HG03280 (cell line): Measurements from ENCODE around the gene METTL9.
"Not testable (repeated sequence)": the region's sequence is repeated elsewhere in the genome, so short reads cannot be mapped to it uniquely, and the experiment has no call there.

ENCODE experiments used
- ATAC-seq: cut with Tn5 transposase; IDR thresholded peaks from one replicate; pipeline ENCODE4 v1.9.1; 2021; ENCODE audit warnings: mild to moderate bottlenecking, moderate library complexity; ENCODE audit not compliant: unreplicated experiment

Gene METTL9

DNA sequence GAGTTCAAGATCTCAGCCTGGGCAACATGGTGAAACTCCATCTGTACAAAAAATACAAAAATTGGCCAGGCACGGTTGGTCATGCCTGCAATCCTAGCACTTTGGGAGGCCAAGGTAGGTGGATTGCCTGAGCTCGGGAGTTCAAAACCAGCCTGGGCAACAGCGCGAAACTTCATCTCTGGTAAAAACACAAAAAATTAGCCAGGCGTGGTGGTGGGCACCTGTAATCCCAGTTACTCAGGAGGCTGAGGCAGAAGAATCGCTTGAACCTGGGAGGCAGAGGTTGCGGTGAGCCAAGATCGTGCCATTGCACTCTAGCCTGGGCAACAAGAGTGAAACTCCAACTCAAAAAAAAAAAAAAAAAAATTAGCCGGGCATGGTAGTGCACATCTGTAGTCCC is 25.9 kb upstream of the METTL9 start:
- not testable (repeated sequence) for ATAC-seq

DNA sequence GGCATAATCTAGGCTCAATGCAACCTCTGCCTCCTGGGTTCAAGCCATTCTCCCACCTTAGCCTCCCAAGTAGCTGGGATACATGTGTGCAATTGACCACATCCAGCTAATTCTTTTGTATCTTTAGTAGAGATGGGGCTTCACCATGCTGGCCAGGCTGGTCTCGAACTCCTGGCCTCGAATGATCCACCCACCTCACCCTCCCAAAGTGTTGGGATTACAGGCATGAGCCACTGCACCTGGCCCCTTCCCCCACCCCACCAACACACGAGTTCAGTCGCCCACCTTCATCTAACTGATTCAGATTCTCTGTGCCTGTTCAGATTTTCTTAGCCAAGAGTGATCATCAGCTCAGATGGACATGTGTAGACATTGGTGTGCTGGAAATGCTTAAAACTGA is 25.0 kb upstream of the METTL9 start:
- ATAC-seq = no peak

DNA sequence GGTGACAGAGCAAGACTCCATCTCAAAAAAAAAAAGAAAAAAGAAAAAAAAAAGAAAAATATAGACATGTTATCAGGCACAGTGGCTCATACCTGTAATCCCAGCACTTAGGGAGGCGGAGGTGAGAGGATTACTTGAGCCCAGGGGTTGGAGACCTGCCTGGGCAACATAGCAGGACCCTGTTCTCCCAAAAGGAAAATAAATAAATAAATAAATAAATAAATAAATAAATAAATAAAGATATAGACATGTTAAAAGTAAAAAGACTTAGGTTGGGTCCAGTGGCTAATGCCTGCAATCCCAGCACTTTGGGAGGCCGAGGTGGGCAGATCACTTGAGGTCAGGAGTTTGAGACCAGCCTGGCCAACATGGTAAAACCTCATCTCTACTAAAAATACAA is 23.1 kb upstream of the METTL9 start:
- ATAC-seq = not testable (repeated sequence)

DNA sequence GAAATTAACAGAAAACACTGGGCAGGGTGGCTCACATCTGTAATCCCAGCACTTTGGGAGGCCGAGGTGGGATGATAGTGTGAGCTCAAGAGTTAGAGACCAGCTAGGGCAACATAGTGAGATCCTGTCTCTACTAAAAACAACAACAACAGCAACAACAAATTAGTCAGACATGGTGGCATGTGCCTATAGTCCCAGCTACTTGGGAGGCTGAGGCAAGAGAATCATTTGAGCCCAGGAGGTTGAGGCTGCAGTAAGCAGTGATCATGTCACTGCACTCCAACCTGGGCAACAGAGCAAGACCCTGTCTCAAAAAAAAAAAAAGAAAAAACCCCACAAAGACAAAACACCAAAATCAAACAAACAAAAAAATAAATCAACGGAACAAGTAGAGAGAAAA is 21.9 kb upstream of the METTL9 start:
- not testable (repeated sequence) for ATAC-seq

DNA sequence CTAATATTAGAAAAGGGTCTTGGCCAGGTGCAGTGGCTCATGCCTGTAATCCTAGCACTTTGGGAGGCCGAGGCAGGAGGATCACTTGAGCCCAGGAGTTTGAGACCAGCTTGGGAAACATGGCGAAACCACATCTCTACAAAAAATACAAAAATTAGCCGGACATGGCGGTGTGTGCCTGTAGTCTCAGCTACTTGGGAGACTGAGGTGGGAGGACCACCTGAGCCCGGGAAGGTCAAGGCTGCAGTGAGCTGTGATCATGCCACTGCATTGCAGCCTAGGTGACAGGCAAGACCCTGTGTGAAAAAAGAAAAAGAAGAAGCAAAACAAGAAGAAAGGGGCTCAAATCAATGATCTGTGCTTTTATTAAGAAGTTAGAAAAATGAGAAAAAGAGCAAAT is 21.1 kb upstream of the METTL9 start:
- not testable (repeated sequence) for ATAC-seq

DNA sequence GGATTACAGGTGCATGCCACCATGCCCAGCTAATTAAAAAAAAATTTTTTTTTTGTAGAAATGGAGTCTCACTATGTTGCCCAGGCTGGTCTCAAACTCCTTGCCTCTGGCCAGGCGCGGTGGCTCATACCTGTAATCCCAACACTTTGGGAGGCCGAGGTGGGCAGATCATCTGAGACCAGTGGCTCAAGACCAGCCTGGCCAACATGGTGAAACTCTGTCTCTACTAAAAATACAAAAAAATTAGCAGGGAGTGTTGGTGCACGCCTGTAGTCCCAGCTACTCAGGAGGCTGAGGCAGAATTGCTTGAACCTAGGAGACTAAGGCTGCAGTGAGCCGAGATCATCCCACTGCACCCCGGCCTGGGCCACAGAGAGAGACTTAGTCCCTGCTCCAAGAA is 19.2 kb upstream of the METTL9 start:
- ATAC-seq = not testable (repeated sequence)

DNA sequence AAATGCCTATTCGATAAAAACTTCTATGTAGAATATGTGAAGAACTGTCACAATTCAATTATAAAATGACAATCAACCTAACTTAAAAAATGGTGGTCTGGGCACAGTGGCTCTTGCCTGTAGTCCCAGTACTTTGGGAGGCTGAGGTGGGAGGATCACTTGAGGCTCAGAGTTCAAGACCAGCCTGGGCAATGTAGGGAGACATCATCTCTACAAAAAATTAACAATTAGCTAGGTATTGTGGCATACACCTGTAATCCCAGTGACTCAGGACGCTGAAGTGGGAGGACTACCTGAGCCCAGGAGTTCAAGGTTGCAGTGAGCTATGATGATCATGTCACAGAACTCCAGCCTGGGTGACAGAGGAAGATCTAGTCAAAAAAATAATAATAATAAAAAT is 18.6 kb upstream of the METTL9 start:
- ATAC-seq = no peak

DNA sequence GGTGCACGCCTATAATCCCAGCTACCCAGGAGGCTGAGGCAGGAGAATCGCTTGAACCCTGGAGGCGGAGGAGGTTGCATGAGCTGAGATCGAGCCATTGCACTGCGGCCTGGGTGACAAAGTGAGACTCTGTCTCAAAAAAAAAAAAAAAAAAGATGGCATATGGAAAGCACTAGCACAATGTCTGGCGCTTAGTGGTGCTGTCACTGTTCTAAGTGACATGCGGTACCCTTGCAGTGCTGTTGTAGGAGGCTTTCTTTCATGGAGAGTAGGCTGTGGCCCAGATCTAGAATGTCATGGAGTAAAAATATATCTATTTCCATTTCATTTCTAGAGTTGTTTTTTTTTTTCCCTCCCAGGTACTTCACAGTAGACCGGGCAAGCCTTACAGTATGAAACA is 14.6 kb upstream of the METTL9 start:
- ATAC-seq = no peak

DNA sequence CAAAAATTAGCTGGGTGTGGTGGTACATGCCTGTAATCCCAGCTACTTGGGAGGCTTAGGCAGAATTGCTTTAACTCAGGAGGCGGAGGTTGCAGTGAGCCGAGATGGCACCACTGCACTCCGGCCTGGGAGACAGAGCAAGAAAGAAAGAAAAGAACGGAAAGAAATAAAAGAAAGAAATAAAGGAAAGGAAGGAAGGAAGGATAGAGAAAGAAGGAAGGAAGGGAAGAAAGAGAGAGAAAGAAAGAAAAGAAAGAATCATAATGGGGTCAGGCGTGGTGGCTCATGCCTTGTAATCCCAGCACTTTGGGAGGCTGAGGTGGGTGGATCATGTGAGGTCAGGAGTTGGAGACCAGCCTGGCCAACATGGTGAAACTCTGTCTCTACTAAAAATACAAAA is 10.8 kb upstream of the METTL9 start:
- ATAC-seq = not testable (repeated sequence)

DNA sequence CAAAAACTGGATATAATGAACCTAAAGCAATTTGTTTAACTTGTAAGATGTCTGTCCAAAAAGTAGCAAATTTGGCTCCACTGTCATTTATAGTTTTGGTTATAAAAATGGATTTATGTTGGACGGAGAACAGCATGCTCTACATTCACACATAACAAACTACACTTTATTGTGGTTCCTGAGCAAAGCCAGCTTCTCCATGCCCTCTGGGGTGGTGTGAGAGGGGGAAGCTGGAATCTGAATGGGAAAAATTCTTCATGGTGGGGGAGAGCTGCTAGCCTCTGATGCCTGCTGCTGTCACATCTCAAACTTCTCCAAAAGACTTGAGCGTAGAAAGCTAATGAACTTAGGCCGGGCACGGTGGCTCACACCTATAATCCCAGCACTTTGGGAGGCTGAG is 9.8 kb upstream of the METTL9 start:
- no peak for ATAC-seq

DNA sequence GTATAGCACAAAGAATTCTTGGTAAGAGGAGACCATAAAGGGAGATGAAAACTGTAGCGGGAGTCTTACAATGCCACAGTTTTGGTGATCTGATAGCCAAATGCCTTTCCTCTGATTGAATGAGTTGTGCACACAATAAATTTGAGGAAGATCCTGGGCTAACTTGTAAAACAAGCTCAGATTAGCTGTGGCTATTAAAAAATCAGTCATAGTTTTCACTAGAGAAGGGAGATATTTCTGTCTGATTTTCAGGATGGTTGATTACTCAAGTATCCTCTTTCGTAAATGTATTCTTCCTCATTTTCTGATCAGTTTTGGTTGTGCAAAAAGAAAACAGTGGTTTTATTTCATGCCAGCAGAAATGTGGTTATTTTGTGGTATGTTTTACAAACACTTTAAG is 9.1 kb upstream of the METTL9 start:
- ATAC-seq = no peak

DNA sequence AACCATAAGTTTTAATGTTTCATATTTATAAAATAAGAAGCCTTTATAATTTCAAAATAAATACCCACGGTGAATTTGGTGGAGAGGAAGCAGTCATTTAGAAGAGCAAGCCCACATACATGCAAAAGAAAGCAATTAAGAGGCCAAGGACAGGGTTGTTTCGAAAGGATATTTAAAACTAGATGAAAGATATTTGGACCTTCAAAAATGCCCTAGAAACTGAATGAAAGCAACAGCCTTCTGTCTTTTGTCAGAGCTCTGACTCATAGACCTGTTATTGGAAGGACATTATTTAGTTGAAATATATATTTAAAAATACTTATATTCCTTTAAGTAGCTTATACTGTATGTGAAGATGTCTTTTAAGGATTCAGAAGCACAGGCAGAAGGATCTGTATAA is 8.6 kb upstream of the METTL9 start:
- ATAC-seq = no peak

DNA sequence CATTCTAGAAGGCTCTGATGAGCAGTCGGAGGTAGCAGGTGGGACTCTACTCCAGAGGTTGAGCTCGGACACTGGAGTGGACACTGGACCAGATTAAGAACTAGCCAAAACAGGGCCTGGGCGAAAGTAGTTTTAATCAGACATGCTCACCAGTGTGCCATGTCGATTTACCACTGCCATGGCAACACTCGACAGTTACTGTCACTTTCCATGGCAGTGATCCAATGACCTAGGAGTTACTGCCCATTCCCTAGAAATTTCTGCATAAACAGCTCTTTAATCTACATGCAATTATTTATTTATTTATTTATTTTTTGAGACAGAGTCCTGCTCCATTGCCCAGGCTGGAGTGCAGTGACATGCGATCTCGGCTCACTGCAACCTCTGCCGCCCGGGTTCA is 7.2 kb upstream of the METTL9 start:
- ATAC-seq = no peak

DNA sequence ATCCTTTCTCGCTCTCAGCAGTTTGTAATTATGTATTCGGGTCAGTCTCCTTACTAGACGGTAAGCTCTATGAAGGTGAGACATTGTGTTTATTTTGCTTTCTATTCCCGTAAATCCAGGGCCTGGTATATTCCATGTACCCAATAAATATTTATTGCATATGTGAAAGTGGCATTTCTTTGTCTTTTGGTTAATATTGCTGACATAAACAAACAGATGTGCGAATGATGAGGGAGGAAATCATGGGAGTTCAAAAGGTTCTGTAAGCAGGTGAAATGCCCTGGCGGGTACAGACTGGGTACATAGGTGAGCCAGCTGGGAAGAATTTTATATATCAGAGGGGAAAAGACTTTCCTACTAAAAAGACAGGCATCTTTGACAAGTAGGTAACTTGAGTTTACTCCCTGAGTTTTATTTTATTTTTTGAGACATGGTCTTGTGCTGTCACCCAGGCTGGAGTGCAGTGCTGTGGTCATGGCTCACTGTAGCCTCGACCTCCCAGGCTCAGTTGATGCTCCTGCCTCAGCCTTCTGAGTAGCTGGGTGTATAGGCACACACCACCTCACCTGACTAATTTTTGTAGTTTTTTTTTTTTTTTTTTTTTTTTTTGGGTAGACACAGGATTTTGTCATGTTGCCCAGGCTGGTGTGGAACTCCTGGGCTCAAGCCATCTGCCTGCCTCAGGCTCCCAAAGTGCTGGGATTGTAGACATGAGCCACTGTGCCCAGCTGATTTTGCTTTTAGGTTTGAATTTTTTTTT is 5.7 kb upstream of the METTL9 start:
- ATAC-seq = no peak

DNA sequence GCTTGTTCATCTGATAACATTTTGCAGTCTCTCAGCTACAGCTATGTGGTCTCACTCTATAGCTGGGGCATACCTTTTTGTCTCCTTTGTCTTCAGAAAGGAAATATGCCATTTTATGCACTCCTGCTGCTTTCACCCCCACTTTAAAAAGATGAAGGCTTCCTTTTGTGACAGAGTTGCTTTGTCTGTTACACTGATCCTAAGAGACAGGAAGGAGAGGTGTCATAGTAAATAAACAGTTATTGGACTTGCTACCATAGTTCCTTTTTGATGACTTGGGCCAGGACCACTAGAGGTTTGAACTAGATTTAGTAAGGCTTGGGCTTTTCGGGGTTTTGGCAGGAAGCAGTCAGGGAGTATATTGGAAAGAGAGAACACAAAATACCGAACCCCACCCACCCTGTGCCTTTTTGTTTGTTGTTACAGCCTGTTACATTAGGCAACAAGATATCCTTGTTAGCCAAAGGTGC is 1.8 kb upstream of the METTL9 start:
- no peak for ATAC-seq

DNA sequence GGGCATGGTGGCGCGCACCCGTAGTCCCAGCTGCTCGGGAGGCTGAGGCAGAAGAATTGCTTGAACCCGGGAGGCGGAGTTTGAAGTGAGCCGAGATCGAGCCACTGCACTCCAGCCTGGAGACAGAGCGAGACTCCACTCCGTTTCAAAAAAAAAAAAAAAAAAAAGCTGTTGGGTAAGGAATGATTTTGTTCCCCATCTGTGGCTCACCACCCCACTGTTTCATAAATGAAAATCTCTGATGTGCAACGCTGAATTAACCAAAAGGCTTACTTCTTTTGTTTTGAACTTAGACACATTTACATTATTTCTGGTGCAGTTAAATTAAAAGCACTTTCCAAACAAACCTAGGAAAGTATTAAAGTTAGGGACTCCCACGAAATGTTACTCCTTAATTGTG is 1.2 kb upstream of the METTL9 start:
- no peak for ATAC-seq

DNA sequence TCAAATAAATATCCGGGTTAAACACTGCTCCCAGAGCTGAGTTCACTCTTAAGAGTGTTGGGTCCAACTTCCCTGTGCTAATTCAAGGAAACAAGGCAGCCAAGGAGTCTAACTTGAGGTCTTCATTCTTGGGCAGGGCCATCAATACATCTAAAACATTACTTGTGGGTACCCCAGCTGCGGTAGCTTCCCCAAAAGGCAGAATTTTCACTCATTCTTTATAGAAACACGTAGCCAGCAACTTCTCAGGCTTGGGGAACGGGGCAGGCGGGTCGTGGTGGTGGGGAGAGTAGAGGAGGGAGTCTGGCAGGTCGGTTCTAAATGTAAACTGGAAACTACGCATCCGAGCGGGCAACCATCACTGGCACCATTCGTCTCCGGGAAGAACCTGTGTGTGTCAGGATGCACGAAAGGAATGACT is 666 bp upstream of the METTL9 start:
- ATAC-seq = no peak

DNA sequence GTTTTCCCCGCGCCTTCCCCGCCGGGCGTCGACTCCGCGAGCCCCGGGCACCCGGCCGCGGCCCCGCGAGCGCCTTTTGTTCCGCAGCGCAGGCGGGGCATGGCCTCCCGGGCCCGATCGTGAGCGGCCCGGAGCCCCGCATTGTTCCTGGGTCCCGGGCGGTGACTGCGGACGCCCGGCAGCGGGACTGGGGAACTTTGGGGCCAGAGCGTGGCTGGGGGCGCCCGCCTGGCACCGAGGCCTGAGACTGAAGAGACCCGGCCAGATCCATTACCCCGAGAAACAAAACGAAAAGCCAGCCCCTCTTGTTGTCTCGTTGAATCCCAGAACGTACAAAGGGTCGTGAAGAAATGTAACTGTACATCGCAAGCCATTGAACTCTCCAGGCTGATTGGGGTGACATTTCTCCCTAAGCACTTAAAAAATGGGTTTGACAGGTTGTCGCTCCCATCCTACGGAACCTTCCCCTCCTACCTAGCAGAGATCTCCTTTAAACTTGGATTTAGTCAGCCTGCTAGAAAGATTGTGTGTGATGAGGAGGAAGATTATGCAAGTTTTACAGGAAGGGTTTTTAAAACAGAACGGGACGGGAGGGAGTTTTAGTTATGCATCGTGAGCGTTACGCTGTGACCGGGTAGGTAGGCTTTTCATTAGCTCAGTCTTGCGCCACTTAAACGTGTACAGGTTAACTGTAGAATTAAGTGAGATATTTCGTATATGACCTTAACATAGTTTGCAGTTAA is 825 bp downstream of the METTL9 start:
- ATAC-seq = peak; percentile 28

DNA sequence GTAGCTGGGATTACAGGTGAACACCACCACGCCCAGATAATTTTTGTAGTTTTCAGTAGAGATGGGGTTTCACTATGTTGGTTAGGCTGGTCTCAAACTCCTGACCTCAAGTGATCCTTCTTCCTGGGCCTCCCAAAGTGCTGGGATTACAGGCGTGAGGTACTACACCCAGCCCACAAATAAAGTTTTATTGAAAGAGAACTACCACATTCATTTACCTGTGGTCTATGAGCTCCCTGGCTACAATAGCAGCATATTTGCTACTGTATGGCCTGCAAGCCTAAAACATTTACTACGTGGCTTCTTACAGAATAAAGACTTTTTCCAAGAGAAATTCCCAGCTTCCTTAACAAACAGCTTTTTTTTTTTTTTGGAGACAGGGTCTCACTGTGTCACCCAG is 3.4 kb downstream of the METTL9 start:
- ATAC-seq = no peak

DNA sequence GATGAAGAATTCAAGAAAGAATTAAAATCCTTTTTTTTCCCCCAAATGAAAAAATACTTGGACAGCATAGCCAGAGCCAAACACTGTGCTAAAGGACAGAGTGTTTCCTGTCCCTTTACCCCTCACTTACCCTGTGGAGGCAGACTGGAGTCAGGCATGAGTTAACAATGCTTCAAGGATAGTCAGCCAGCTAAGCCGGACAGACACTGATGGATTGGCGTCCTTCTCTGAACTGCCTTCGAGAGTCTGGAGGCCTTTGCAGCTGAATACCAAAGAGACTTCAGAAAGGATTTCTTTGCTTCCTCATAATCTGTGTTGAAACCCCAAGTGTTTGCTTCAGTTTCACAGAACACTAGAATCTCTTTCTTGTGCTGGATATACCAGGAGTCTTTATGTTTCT is 4.6 kb downstream of the METTL9 start:
- ATAC-seq = no peak

DNA sequence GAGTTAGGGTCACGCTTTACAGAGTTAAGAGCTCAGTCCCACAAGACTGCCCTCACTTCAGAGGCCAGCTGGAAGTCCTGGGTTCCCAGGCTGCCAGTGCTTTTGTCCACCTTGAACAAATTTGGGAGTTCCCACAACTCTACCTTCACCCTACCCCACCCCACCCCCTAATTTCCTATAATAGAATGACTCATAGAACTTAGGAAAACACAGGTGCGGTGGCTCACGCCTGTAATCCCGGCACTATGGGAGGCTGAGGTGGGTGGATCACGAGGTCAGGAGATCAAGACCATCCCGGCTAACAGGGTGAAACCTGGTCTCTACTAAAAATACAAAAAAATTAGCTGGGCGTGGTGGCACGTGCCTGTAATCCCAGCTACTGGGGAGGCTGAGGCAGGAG is 6.5 kb downstream of the METTL9 start:
- not testable (repeated sequence) for ATAC-seq

DNA sequence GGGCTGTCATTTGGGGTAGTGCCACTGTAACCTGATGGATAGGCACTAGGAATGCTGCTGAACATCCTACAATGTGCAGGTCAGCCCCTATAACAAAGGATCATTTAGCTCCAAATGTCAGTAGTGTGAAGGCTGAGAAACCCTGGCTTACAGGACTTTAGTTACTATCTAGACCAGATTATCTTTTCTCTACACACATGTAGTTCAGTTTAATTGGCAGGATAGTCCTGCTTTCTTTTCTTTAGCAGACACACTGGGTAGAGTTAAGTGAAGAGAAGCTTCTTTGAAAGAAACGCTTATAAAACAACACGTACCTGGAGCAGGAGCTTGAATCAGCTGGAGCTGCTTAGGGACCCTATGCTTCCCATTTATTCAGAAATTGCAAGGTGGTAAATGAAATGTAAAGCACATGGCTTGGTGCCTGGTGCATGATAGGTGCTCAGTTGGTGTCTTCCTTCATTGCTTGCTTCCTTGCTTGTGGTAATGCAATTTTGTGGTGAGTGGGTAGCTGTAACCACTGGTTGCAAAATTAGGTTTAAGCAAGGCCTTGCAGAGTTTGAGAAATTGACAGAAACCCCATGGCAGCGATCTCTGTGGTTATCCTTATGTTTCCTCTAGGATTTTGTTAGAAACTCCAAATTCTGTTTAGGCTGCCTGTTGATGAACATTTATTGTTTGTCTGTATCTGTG is 9.4 kb downstream of the METTL9 start:
- ATAC-seq = no peak
